SU-DHL-6 (cell line): ENCODE measurements around the gene IKBKE.

Experiments used
- H2AFZ ChIP-seq: fragments of 200-600 bp; sonication (generic); 2 replicates; pipeline ENCODE4 v1.6.1; 2014; ENCODE audit warnings: low read depth, mild to moderate bottlenecking, moderate library complexity, mixed read lengths, antibody characterized with exemption, low read length; ENCODE audit not compliant: severe bottlenecking
- H3F3A ChIP-seq: fragments of 200-600 bp; shearing (Covaris generic); 2 replicates; pipeline ENCODE4 v1.6.0; 2016; ENCODE audit warnings: antibody characterized with exemption, mild to moderate bottlenecking; ENCODE audit not compliant: insufficient read depth
- H3K27ac ChIP-seq: fragments of 200-600 bp; sonication (generic); 2 replicates; pipeline ENCODE4 v1.5.1; 2016; ENCODE audit warnings: low read depth, mild to moderate bottlenecking, low read length, moderate library complexity, mixed read lengths
- H3K27me3 ChIP-seq: fragments of 200-600 bp; sonication (generic), shearing (Covaris generic); 2 replicates; pipeline ENCODE4 v1.6.0; 2014; ENCODE audit warnings: mild to moderate bottlenecking, low read length
- H3K36me3 ChIP-seq: fragments of 200-600 bp; sonication (generic); 2 replicates; pipeline ENCODE4 v1.6.1; 2014; ENCODE audit warnings: mild to moderate bottlenecking, low read length, mixed read lengths
- H3K4me2 ChIP-seq: fragments of 300-600, 200-600 bp; shearing (Covaris generic), sonication (generic); 2 replicates; pipeline ENCODE4 v1.6.0; 2014; ENCODE audit warnings: low read length, low read depth, mild to moderate bottlenecking; ENCODE audit not compliant: poor library complexity, severe bottlenecking
- H3K4me3 ChIP-seq: fragments of 200-600 bp; sonication (generic); 2 replicates; pipeline ENCODE4 v1.5.1; 2014; ENCODE audit warnings: antibody characterized with exemption, low read length, mild to moderate bottlenecking, mixed read lengths; ENCODE audit not compliant: insufficient read depth, poor library complexity, severe bottlenecking
- H3K79me2 ChIP-seq: fragments of 200-600 bp; sonication (generic); 2 replicates; pipeline ENCODE4 v1.6.1; 2014; ENCODE audit warnings: mild to moderate bottlenecking, low read length, moderate library complexity; ENCODE audit not compliant: insufficient read depth
- H3K9ac ChIP-seq: fragments of 200-600 bp; sonication (generic); 2 replicates; pipeline ENCODE4 v1.7.0; 2014; ENCODE audit warnings: mild to moderate bottlenecking, low read length
- H3K9me2 ChIP-seq: fragments of 200-600 bp; sonication (generic); replicated peaks from 2 replicates; pipeline ENCODE4 v1.6.1; 2014; ENCODE audit warnings: low read length; ENCODE audit not compliant: insufficient read depth
- H3K9me3 ChIP-seq: fragments of 200-600 bp; sonication (generic); 2 replicates; pipeline ENCODE4 v1.6.1; 2014; ENCODE audit warnings: low read length, mixed read lengths; ENCODE audit not compliant: insufficient read depth
- H4K20me1 ChIP-seq: fragments of 200-600 bp; sonication (generic); 2 replicates; pipeline ENCODE4 v1.6.1; 2014; ENCODE audit warnings: low read depth, mild to moderate bottlenecking, antibody characterized with exemption, low read length, moderate library complexity, mixed read lengths
- CTCF ChIP-seq: fragments of 200-600 bp; sonication (generic); IDR thresholded peaks from one replicate; pipeline ENCODE4 v1.5.1; 2017; ENCODE audit warnings: antibody characterized with exemption, mild to moderate bottlenecking, low read length, moderate library complexity; ENCODE audit not compliant: insufficient read depth, poor library complexity, severe bottlenecking
- EZH2phosphoT487 ChIP-seq: fragments of 200-600 bp; sonication (generic), shearing (Covaris generic); conservative IDR thresholded peaks from 2 replicates; pipeline ENCODE4 v1.6.1; 2018; ENCODE audit warnings: mild to moderate bottlenecking, antibody characterized with exemption, low read length, moderate library complexity, mixed read lengths

IKBKE gene

GRCh38 chr1:206469933-206470691, at the start of gene IKBKE:
Gene IKBKE, plus strand, starts transcription at chr1:206470476. Its CDS starts 2,752 bp downstream, at chr1:206473228.
- peak within 1 kb of the TSS; percentile 41 for H2AFZ ChIP-seq
- H3F3A ChIP-seq = peaks cover 16% of the 10 kb centered on the region
- H3K27me3 ChIP-seq = no peaks in the 10 kb centered on the region
- H3K9ac ChIP-seq = peak within 1 kb of the TSS; percentile 78
- no peaks in the 10 kb centered on the region for H4K20me1 ChIP-seq
- H3K4me2 ChIP-seq = peak within 1 kb of the TSS; percentile 63
- no peaks in the 10 kb centered on the region for H3K36me3 ChIP-seq
- peak within 1 kb of the TSS; percentile 86 for H3K27ac ChIP-seq
- peak within 1 kb of the TSS; percentile 74 for H3K4me3 ChIP-seq
- no peaks in the 10 kb centered on the region for H3K9me3 ChIP-seq
- no peaks in the 10 kb centered on the region for H3K79me2 ChIP-seq
- no peak for TF ChIP-seq CTCF
- no peak for TF ChIP-seq EZH2phosphoT487
- no peaks in the 10 kb centered on the region for H3K9me2 ChIP-seq

- no peak overlapping the region for H3K27ac ChIP-seq
- no peak overlapping the region for H3K4me3 ChIP-seq
- peaks cover 10% of the 10 kb centered on the region; the same call in 1 of the 2 replicates for H3K36me3 ChIP-seq
- no peaks in the 10 kb centered on the region for H4K20me1 ChIP-seq
- H3K79me2 ChIP-seq = no peaks in the 10 kb centered on the region
- no peak overlapping the region for H3K4me2 ChIP-seq
- H3F3A ChIP-seq = no peaks in the 10 kb centered on the region
- H3K9ac ChIP-seq = no peak overlapping the region
- no peaks in the 10 kb centered on the region for H3K9me2 ChIP-seq
- TF ChIP-seq EZH2phosphoT487 = no peak
- no peak for TF ChIP-seq CTCF
- no peak overlapping the region for H2AFZ ChIP-seq
- H3K27me3 ChIP-seq = no peaks in the 10 kb centered on the region
- H3K9me3 ChIP-seq = no peaks in the 10 kb centered on the region
These were observed 48.5 kb upstream of the IKBKE start for GRCh38 chr1:206421616-206422340.

- Histone ChIP-seq H3K36me3 (peaks cover 10% of the 10 kb centered on the region; the same call in 1 of the 2 replicates), H3K9ac (no peak overlapping the region), H3F3A (no peaks in the 10 kb centered on the region), H3K9me3 (no peaks in the 10 kb centered on the region), H3K27me3 (no peaks in the 10 kb centered on the region), H3K4me3 (no peak overlapping the region), H3K9me2 (no peaks in the 10 kb centered on the region), H2AFZ (no peak overlapping the region), H3K4me2 (no peak overlapping the region), H4K20me1 (no peaks in the 10 kb centered on the region), H3K27ac (no peak overlapping the region), H3K79me2 (no peaks in the 10 kb centered on the region)
- TF ChIP-seq CTCF = no peak
- TF ChIP-seq EZH2phosphoT487 = no peak
These were observed 47.8 kb upstream of the IKBKE start for GRCh38 chr1:206422525-206422924.
